HG03159 (cell line): ENCODE measurements around the gene PELI2.

Experiments used
- ATAC-seq: cut with Tn5 transposase; IDR thresholded peaks from one replicate; pipeline ENCODE4 v1.9.1; 2021; ENCODE audit warnings: mild to moderate bottlenecking, moderate library complexity; ENCODE audit not compliant: unreplicated experiment

PELI2 gene

DNA sequence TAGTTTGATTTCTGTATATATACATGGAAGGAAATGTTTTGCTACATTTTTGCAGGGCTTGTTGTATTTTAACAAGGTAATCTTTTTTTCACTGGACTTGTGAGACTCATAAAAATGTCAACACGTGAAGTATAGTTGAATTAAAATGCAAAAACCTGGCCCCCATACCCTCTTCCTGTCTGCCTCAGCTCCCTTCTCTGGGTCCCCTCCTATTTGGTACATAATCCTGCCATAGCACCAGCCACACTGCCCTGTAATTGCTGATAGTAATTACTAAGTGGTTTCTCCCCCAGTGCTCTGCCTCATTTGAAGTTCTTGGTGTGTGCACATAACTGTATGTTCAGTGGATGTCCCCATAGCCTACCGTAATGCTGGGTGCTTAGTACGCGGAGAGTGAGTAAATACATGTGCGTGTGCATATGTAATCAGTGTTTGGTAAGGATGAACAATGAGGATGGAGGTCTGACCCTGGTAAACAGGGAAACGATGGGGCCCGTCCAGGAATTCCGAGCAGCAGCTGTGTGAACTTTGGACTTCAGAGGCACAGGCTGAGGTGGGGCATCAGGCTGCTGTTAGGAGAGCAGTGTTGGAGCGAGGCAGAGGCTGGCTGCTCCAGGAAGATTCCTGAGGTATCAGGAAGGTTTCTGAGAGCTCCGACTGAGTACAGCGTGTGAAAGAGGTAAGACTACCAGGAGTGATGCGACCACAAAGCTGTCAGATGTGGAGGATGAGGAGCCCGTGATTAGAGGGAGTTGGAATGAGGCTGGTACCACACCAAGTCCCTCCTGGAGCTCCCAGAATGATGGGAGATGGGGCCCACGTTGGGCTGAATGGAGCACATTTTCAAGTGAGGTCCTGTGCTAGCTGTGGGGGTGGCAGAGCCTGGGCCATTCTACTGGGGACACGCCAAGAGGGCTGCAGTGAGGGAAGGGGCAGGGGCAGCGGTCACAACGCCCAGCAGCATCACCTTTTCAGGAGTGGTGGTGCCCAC is 106.8 kb downstream of the PELI2 start:
- no peak for ATAC-seq

DNA sequence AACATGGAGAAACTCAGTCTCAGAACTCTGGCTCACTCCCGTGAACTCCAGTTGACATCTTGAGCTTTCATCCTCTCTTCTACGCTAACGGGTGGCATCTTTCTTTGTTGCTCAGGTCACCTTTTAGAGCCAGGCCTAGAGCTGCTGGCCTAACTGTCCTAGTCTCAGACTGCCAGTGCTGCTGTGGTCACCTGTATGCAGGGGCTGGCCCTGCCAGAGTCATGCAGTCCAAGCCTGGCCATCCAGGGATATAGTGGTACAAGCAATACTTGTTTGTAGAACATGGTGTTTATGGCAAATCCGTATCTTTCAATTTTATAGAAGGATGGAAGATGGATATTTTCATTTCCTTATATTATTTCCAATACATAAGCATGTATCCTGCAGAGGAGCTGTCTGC is 117.2 kb downstream of the PELI2 start:
- ATAC-seq, result no peak

DNA sequence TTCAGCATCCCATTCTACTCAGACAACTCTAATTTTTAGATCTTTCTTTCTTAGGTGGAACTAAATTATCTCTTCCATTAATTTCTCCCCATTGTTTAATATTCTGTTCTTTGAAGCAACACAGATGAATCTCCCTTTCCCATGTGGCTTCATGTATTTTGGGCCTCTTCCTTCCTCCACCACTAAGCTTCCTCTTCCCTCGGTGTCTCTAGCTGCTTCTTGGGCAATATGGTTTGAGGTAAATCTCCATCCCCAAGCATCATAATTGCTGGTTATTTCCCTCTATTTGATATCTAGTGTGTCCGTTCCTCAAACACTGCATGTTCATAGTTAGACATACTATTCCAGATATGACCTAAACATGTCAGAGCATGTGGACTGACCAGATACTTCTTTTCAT is 119.2 kb downstream of the PELI2 start:
- ATAC-seq, result no peak

DNA sequence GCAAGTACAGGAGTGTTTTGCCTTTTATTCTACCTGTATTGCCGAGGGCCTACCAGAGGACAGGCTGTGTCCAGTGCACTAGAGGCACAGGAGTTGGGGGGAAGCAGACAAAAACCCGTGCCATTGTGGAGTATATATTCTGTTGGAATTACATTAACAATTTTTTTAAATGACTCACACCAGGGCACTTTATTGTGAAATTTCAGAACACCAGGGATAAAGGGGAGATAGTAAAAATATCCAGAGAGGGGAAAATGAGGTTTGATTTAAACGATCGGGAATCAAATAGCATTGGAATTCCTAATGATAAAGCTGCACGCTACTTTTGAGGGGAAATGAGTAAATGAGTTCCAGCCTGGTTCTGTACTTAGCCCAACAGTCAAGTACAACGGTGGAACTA is 123.2 kb downstream of the PELI2 start:
- no peak for ATAC-seq

DNA sequence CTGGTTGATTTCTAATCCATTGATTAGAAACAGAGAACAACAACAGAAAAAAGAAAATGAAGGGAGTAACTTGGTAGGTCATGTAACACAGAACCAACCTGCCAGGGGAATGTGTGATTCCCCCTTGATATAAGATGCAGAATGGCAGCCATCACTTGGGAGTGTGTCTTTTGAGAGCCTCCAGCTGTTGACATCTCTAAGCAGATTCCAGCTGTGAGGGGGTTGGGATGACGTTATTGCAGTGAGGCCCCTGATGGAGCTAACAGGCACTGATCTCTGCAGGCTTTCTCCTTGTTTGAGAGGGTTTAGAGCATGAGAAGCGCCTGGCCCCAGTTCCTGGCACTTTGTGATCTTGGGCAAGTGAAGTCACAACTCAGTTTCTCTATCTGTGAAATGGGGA is 124.9 kb downstream of the PELI2 start:
- no peak for ATAC-seq

DNA sequence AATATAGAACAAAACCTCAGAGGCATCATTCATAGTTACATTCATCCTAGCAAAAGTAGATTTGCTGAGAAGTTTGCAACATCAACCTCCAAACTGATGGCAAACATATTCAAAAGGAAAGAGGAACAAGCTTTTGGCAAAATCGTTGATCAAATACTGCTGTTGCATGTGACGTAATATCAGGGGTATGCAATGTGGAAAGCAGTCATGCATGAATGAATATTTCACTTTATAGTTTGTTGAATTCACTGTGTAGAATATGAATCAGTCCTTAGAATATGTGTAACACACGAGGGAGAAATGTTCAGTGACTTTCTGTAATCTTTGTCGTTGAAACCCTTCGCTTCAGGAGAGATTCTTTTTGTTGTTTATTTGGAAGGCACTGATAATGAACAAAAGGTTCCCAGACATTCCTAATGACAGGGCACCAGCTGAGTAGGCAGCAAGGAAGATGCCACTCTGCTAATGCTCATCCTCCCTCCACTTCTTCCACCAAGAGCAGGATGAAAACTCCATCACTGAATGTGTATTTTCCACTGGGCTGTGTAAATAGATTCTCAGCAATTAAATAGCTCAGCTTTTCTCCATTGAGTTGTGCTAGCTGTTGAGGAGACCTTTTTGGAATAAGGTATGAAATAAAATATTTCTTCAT is 126.1 kb downstream of the PELI2 start:
- ATAC-seq, result no peak

DNA sequence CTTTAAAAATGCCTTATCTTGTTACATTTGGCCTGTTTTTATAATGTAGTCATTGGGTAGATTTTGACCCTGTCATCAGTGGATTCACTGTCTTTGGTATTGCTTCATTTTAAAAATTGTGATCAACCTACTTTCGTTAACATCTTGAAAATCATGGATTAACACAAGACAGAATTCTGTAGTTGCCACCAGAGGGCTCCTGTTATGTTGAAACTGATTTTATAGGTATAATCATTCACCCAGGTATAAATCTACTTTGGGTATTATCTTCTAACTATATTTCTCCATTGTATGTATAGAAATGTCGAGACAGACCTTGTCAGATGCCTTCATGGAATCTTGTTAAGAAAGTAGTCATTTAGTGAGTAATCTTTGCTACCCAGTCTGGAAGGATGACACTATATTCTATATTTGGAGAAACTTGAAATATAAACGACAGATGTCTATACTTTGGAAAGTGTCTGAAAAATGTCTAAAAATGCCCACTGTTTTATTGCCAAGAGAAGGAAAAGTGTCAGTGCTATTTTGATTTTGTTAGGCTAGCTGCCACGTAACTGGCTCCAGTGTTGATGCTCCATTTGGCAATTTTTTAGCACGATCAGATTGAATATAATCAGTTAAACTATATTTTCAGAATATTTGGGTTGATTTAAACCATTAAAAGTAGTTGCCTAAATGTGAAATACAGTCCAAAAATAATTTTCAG is 129.4 kb downstream of the PELI2 start:
- no peak for ATAC-seq

DNA sequence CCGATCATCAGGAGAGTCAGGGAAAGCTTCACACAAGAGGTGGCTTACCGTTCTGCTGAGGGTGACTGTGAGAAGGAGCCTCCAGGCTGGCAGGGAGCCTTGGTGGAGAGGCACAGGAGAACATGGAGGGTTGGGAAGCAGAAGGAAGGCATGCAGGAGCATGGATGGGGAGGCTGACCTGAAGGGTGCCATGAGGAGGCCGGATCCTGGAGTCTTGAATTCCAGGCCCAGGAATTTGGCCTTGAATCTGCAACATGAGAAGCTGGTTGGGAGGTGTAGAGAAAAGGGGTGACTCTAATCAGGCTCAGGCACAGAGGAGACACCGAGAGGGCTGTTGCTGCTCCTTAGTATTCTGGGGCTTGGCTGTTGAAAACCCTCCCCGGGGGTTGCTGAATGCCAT is 130.2 kb downstream of the PELI2 start:
- ATAC-seq, result no peak

DNA sequence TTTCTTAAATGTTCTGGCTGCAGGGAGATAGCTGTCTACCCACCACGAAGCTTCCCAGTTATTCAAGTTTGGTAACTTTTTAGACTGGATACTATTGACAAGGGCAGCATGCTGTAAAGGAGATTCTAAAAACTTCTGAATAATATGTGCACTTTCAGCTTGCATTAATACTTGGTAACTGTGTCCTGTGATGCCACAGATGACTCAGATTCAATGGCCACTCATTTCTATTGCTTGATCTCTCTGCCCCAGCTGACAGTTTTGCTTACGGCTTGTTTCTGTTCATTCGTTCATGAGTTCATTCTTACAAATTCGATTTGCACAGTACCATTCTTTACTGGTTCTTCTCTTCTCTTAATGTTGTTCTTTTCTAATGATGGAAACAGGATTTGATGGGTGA is 142.8 kb downstream of the PELI2 start:
- no peak for ATAC-seq

DNA sequence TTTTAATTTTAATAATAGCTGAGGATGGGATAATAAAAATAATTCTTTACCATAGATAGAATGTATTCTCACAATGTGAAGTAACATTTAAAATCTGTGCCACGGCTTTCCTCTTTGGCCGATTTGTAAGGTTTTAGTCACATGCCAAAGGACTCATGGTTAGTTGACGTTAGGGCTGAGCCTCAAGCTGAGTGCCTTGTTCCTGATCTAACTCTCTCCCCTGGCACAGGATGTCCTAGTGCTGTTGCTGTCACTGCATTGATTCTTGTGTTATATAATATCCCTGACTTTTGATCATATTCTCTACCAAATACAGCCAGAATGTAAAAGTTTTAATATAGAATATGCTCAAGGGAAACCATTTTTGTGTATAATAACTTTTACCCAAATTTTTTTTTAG is 144.3 kb downstream of the PELI2 start:
- no peak for ATAC-seq

DNA sequence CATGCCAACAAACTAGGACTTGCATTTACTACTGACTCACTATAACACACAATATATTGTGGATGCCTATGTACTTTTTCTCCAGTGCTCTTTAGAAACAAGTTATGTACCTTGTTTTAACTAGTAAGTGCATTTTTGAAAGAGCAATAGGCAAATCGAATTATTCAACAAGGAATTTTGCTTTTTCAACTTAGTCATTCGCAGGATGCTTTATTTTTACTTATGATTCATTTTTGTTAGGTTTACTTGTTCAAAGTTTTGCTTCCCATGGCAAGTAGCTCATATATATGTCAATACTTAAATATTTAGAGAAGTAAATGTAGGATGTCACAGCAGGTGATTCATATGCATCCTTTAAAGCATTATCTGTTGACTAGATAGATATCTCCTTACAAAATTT is 149.8 kb downstream of the PELI2 start:
- ATAC-seq, result no peak

DNA sequence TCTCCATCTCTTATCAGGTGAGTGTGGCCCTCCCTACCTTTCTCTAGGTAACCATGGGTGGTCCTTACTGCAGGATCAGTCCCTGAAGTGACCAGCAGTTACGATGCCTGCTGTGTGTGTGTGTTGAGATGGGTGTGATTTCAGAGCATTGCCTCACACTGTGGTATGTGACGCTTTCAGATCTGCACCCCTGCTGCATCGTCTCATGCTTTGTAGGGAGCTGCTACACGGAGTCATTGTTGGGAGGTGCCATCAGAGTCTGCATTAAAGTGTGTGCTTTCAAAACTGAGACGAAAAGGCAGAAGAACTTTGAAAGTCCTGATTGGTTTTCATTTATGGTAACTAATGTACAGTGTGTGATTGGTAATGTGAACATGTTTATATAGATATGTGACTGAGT is 150.5 kb downstream of the PELI2 start:
- ATAC-seq, result no peak

DNA sequence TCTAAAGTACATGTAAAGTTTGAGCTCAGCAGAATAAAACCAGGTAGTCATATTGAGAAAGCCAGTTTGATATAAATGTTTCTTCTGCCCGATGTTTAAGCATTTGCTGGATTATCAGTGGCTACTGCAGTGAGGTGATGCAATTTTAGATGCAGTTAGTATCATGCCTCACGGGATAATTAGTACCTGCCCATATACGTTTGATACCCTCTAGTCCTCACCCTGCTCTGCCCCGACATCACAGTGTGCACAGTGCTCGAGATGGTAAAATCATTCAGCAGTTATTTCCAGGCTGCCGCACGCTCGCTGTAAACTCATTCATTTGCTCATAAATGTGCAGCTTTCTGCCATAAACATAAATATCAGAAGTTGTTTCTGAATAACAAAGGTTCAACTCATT is 152.7 kb downstream of the PELI2 start:
- no peak for ATAC-seq

DNA sequence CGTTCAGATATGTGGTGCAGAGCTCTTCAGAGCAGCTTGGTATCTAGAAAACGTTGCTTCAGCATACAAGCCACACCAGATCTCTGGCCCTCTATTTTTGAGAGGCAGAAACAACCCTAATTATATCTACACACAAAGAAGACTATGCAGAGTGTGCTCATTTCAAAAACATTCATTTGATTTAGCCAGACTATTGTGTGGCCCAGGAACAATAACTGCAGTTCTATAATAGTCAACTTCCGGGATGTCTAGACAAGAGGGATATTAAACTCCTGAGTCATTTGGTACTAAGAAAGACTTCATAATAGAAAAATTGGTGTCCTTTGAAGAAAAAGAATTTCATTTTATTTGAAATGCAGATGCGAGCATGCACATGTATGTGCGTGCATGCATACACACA is 153.8 kb downstream of the PELI2 start:
- ATAC-seq, result no peak

DNA sequence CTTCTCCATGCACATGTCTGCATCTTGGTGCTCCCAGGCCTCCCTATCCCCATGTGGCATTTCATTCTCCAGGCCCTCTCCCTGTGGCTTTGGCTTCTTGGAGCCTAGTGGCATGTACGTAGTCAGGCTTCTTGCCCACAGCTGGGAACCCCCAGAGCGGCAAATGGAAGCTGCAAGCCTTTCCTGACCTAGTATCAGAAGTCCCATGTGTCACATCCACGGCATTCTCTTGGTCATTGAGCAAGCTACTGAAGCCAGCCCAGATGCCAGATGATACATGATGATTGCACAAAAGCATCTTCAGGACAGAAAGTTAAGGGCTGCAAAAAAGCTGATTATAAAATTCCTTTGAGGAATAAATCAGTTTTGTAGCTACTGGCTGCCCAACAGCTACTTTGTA is 154.9 kb downstream of the PELI2 start:
- ATAC-seq, result no peak

DNA sequence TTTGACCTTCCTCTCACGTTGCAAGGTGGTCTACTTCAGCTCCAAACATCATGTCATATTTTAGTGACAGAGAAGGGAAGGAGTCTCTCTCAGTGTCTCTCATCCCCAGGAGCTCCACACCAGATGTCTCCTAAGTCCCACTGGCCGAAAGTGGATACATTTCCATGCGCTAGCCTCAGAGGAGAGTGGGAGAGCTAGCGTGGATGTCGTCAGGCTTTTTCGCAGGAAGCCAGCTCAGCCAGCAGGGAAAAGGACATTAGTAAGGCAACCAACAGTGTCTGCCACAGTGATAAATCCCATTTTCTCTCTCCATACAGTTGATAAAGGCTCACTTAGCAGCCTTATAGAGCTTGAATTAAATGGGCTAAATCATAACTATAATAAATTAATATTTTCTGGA is 155.7 kb downstream of the PELI2 start:
- ATAC-seq, result no peak

DNA sequence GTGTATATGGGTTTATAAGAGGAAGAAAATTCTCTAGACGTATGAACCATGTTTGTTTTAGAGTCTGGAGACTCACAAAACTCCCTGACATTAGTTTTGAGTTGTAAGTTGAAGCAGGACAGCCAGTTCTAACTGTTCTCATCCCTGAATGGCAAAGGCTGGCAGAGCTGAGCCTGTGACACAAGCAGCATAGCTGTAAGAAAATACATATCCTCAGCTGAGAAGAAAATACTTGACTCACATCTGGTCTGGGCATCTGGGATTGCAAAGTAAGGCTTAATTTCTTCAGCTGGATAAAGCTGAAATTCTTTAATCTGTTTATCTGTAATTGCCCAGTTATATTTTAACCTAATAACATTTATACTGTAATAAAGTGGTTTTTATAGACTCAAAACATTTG is 156.3 kb downstream of the PELI2 start:
- no peak for ATAC-seq

DNA sequence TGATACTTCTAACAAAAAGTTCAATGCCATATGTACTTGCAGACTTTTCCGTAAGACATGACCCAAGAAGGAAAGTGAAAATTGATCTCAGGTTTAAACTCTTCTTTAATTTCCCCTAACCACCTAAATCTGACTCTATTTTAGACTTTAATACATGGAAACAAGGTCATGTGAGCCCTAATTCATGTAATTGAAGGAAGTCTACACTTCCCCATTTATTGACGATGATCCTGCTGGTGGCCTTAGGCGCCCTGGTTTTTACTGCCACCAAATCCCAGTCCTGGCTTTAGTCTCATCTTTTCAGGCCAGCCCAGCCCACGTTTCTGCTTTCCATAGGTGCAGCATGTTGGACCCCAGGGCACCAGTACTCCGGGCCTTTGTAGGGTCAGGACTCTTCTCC is 157.9 kb downstream of the PELI2 start:
- ATAC-seq, result no peak

DNA sequence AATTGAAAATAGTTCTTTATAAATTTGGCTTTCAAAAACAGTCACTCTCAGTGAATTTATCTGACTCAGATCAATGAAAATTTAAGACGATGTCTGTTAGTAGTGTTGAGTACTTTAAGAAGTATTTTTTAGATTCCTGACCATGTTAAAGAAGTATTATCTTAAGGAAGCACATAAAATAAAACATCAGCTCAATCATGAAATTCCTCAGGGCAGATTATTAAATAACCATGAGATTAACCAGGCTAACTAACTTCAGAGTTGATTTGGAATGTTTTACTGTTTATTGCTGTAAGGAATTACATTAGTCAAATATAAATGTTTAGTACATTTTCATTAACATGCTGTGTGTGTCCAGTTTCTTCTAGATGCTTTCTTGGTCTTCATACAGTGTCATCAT is 160.2 kb downstream of the PELI2 start:
- no peak for ATAC-seq

DNA sequence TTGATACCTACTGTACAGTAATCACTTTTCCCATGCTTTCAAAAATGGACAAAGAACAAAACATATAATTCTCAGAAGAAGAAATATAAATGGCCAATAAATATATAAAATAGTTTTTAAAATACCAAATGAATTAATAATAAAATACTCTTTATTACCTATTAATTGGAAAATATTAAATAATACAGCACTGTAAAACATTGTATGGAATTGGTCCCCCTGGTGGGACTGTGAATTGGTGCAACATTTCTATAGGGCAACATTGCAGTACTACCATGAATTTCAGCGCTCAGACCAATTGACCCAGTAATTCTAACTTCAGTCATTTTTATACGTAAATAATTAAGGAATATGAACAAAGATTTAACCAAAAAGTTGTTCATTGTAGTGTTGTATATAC is 162.6 kb downstream of the PELI2 start:
- no peak for ATAC-seq

DNA sequence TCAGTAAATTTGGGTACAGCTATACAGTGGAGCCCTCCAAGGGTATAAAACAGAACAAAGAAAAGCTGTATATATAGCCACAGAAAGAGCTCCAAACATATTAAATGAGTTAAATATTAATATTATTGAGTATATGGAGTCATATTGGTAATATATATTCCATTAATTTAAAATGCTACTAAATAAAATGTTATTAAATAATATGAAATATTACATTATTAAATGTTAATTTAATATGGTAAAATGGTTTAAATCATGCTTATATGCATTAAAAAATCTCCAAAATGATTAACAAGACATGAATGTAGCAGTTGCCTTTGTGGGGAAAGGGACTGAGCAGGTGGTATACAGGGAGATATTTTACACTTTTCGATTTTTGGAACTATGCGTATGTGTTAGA is 164.0 kb downstream of the PELI2 start:
- no peak for ATAC-seq

DNA sequence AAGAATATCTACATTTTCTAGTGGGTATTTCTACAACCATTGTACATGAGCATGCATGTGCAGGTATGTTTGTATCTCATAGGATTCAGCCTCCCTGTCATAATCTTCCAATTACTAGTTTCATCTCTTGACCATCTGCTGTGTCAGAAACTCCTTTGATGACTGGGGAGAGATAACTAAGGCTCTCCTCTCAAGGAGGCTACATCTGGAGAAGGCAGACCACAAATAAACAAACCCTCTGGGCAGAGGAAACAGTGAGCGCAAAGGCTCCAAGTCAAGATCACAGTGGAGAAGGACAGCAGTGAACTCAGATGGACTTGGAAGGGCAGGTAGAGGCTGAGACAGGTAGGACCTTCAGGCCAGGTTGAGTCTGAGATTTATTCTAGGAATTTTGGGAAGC is 166.4 kb downstream of the PELI2 start:
- ATAC-seq, result no peak
